ENCODE data around the gene SLC44A3.

SLC44A3 gene

DNA sequence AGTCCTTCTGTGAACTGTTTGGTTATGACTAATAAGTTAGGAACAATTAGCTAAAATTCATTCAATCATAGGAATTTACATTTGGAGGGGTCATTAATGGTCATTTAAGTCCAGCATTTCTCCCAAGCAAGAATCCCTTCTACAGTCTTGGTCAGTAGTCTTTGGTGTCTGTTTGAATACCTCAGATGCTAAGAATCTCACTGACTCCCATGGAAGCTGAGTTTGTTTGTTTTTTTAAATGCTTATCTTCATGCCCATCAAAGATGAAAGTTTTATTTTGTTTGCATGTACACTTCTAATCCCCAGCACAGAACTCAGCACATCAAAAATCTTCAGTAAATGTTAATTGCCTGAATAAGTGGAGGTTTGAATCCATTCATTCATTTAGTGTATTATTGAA lies 41.3 kb upstream of the SLC44A3 start:
- TF ChIP-seq, protein P1, sequence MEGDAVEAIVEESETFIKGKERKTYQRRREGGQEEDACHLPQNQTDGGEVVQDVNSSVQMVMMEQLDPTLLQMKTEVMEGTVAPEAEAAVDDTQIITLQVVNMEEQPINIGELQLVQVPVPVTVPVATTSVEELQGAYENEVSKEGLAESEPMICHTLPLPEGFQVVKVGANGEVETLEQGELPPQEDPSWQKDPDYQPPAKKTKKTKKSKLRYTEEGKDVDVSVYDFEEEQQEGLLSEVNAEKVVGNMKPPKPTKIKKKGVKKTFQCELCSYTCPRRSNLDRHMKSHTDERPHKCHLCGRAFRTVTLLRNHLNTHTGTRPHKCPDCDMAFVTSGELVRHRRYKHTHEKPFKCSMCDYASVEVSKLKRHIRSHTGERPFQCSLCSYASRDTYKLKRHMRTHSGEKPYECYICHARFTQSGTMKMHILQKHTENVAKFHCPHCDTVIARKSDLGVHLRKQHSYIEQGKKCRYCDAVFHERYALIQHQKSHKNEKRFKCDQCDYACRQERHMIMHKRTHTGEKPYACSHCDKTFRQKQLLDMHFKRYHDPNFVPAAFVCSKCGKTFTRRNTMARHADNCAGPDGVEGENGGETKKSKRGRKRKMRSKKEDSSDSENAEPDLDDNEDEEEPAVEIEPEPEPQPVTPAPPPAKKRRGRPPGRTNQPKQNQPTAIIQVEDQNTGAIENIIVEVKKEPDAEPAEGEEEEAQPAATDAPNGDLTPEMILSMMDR (IDR thresholded peaks at IDR 0.05; ENCODE audit: borderline replicate concordance, insufficient read depth, low read depth, low read length) = no peak
- no peak overlapping the region for H3K4me3 ChIP-seq (ENCODE audit: low read depth, low read length)

DNA sequence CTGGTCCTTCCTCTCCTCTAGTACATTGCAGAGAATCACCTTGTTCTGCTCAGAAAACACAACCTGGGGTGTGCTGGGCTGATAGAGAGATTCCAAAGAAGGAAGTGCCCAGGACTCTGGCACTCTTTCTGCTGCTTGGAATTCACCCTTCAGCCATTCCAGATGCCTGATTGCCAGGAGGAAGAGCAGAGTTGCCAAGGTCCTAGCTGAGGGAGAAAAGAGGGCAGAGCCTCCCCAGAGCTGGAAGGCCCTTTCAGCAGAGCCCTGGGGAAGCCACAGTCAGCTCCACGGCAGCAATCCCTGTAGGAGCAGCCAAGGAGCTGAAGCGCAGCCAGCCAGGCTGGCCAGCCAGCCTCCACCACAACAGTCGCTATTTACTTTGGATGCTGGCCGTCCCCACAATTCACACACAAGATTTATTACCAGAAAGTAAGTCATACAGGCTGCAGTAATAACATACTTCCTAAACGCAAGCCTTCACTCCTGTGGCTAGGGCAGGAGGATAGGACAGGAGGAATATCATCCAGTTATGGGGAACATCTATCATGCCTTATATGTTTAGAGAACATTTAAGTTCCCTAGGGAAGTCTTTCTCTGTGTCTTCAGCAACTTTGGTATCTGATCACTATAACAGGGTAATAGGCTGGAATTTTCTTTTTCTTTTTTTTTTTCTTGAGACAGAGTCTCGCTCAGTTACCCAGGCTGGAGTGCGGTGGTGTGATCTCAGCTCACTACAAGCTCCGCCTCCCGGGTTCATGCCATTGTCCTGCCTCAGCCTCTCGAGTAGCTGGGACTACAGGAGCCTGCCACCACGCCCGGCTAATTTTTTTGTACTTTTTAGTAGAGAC lies 36.6 kb upstream of the SLC44A3 start:
- TF ChIP-seq, protein P1 (IDR thresholded peaks at IDR 0.05; ENCODE audit: borderline replicate concordance, insufficient read depth, low read depth, low read length) = no peak
- H3K4me3 ChIP-seq (ENCODE audit: low read depth, low read length) = no peak overlapping the region

DNA sequence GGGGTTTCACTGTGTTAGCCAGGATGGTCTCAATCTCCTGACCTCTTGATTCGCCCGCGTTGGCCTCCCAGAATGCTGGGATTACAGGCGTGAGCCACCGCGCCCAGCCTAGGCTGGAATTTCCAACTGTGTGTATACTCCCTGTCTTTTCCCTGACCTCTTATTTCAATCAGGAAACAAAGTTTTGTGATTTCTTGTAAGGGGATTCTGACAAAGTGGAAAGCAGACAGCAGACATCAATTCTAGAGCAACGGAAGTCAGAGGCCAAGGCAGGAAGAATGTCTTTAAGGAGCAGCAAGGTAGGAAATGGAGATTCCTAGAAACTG lies 36.0 kb upstream of the SLC44A3 start:
- TF ChIP-seq, protein P1 (IDR thresholded peaks at IDR 0.05; ENCODE audit: borderline replicate concordance, insufficient read depth, low read depth, low read length) = no peak

DNA sequence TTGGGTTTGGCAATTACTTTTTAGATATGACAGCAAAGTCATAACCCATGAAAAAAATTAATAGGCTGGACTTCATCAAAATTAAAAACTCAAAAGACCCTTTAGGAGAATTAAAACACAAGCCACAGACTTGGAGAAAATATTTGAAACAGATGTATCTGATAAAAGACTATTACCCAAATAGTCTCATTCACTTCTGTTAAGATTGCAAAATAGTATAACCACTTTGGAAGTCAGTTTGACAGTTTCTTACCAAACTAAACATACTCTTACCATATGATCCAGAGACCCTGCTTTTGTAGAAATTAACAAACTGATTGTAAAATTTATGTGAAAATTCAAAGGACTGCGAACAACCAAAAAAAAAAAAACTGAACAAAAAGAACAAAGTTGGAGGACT lies 32.5 kb upstream of the SLC44A3 start:
- TF ChIP-seq, protein P1 (IDR thresholded peaks at IDR 0.05; ENCODE audit: borderline replicate concordance, insufficient read depth, low read depth, low read length) = no peak
- H3K4me3 ChIP-seq (ENCODE audit: low read depth, low read length) = no peak overlapping the region

More for the DNA sequence above, 36.0 kb upstream of the SLC44A3 start:
- H3K4me3 ChIP-seq (ENCODE audit: low read depth, low read length) = no peak overlapping the region

DNA sequence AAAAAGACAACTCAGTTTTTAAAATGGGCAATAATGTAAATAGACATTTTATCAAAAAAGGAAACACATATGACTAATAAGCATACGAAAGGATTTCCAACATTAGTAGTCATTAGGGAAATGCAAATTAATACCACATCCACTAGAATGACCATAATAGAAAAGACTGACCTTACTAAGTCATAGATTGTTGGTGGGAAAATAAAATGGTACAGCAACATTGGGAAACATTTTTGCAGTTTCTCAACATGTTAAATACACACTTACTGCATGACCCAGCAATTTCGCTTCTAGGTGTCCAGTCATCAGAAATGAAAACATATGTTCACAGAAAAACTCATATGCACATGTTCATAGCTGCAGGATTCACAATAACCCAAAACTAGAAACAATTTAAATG lies 29.9 kb upstream of the SLC44A3 start:
- TF ChIP-seq, protein P1 (IDR thresholded peaks at IDR 0.05; ENCODE audit: borderline replicate concordance, insufficient read depth, low read depth, low read length) = no peak
- H3K4me3 ChIP-seq (ENCODE audit: low read depth, low read length) = no peak overlapping the region

DNA sequence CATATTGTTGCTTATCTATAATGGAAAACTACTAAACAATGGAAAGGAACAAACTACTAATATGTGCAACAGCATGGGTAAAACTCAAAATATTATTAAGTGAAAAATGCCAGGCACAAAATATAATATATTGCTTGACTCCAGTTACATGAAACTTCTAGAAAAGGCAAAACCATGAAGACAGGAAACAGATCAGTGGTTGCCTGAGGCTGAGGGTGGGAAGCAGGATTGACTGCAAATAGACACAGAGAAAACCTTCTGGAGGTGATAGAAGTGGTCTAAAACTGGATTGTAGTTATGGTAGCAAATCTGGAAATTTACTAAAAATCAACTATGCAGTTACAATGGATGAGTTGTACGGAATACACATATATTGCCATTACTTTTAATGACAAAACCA lies 29.5 kb upstream of the SLC44A3 start:
- TF ChIP-seq, protein P1 (IDR thresholded peaks at IDR 0.05; ENCODE audit: borderline replicate concordance, insufficient read depth, low read depth, low read length) = no peak
- H3K4me3 ChIP-seq (ENCODE audit: low read depth, low read length) = no peak overlapping the region

Measured in GM12875 (cell line).